Adrenal gland (tissue), 5 donors: ENCODE results near the gene PERCC1.

Experiments
- CTCF ChIP-seq, 6 experiments: fragments of 450-650 bp in 4 of 6; fragments of 200-600 bp in 2 of 6; sonication (generic) in 1 of 6; IDR thresholded peaks; 1 replicate in 5 of 6; 2 replicates in 1 of 6; pipeline versions ENCODE4 v1.5.1 to v1.8.0; 2016 to 2021; ENCODE audit warnings: antibody characterized with exemption in 6 of 6, mild to moderate bottlenecking in 2 of 6, moderate library complexity in 1 of 6
- POLR2A ChIP-seq, 2 donors: fragments of 450-650 bp; IDR thresholded peaks; one replicate each; pipeline ENCODE4 v1.6.1; 2017; ENCODE audit warnings: antibody characterized with exemption in 2 of 2, mild to moderate bottlenecking in 2 of 2, moderate library complexity in 1 of 2
- donor health status: DM: no; HTN: no; CAD: no.

- no peak for TF ChIP-seq CTCF (IDR thresholded peaks at IDR 0.05)
- TF ChIP-seq POLR2A (IDR thresholded peaks at IDR 0.05), result no peak
Measured at GRCh38 chr16:1385232-1385631, 45.6 kb upstream of the PERCC1 start.
